NCI-H1092 (cell line): ENCODE results near the gene DOK5.

Experiments
- DNase-seq: peaks from one replicate; lab custom pipeline; 2025; lab: John Stamatoyannopoulos, UW

Gene DOK5

DNA sequence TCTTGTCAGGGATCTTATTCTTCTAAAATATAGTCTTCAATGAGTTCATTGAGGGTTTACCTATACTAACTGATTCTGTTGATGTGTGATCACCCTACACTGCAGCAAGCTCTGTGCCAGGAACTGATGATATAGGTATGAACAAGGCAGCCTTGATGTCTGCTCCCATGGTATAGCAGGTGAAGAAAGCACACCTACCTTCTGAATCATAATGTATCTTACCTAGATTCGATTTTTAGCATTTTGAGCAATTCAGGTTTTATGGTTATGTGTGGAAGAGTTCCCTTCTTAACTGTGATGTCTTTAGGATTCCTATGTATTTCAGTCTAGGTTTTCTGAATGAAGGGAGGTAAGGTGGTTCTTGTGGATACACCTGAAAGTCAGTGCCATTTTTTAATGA lies 223.0 kb downstream of the DOK5 start:
- no peak for DNase-seq
